Activated CD8-positive, alpha-beta memory T cell treated with anti-CD3 and anti-CD28 coated beads for 24 hours (primary cell): ENCODE data around the gene EEF1AKMT1.
"Not testable (repeated sequence)": the region's sequence is repeated elsewhere in the genome, so short reads cannot be mapped to it uniquely, and the experiment has no call there.

Experiments
- DNase-seq: peaks from one replicate; pipeline ENCODE4 v3.0.0-alpha.2; 2020

Gene EEF1AKMT1

GRCh38 chr13:20775961-20776360 lies 2.2 kb upstream of the EEF1AKMT1 start:
- no peak for DNase-seq

GRCh38 chr13:20774746-20775145 lies 985 bp upstream of the EEF1AKMT1 start:
- DNase-seq = no peak

GRCh38 chr13:20772401-20773131 lies 1.2 kb downstream of the EEF1AKMT1 start:
- DNase-seq = no peak

GRCh38 chr13:20769834-20770233 lies 3.9 kb downstream of the EEF1AKMT1 start:
- DNase-seq = no peak

- no peak for DNase-seq
Observed at GRCh38 chr13:20769091-20769490, 4.7 kb downstream of the EEF1AKMT1 start.

GRCh38 chr13:20767309-20767943 lies 6.3 kb downstream of the EEF1AKMT1 start:
- DNase-seq = no peak

- no peak for DNase-seq
Observed at GRCh38 chr13:20760872-20761271, 12.9 kb downstream of the EEF1AKMT1 start.

GRCh38 chr13:20754009-20754408 lies 19.8 kb downstream of the EEF1AKMT1 start:
- no peak for DNase-seq

- DNase-seq = no peak
Observed at GRCh38 chr13:20749377-20749776, 24.4 kb downstream of the EEF1AKMT1 start.

GRCh38 chr13:20743830-20744404 lies 29.8 kb downstream of the EEF1AKMT1 start:
- not testable (repeated sequence) for DNase-seq

- DNase-seq = no peak
Observed at GRCh38 chr13:20740021-20740420, 33.7 kb downstream of the EEF1AKMT1 start.

GRCh38 chr13:20738616-20739015 lies 35.1 kb downstream of the EEF1AKMT1 start:
- DNase-seq = no peak

- no peak for DNase-seq
Observed at GRCh38 chr13:20729633-20730585, 43.9 kb downstream of the EEF1AKMT1 start.

- no peak for DNase-seq
Observed at GRCh38 chr13:20728579-20729311, 45.0 kb downstream of the EEF1AKMT1 start.

- no peak for DNase-seq
Observed at GRCh38 chr13:20727856-20728255, 45.9 kb downstream of the EEF1AKMT1 start.

GRCh38 chr13:20721454-20722357 lies 52.1 kb downstream of the EEF1AKMT1 start:
- no peak for DNase-seq

GRCh38 chr13:20721058-20721453 lies 52.7 kb downstream of the EEF1AKMT1 start:
- DNase-seq = no peak

- DNase-seq = no peak
Observed at GRCh38 chr13:20720499-20720898, 53.3 kb downstream of the EEF1AKMT1 start.

- no peak for DNase-seq
Observed at GRCh38 chr13:20719783-20720182, 54.0 kb downstream of the EEF1AKMT1 start.

- DNase-seq = no peak
Observed at GRCh38 chr13:20718958-20719566, 54.7 kb downstream of the EEF1AKMT1 start.
